ENCODE measurements around the gene IFT172.

IFT172 gene

DNA sequence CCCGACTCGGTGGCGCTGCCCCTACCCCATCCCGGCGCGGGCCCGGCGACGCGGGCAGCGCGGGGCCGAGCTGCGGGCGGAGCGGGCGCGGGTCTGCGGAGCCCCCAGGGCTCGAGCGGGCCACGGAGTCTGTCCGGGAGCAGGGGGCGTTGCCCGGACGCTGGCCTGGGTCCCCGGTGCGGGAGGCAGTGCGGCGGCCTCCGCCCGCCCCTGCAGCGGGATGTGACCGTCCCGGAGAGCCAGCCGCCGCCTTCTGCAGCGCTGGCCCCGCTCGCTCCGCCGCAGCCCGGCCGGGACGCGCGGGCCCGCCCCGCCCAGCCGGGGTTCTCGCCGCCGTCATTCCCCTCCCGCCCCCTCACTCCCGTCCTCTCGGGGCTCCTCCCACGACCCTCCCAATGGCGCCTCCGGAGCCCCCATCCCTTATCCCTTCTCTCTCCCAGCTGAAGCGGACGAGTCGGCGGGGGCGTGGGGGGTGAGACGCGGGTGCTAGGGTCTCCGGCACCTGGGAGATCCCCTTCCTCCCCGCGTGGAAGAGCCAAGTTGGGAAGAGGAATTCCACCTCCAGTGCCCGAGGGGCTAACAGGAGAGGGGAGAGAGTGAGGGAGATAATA is 5.5 kb upstream of the IFT172 start, which contains the start of gene FNDC4:
Gene FNDC4 (minus strand): TSS at position 257 of the 611 bp plus-strand sequence. CDS start 521 bp downstream, outside the sequence.
- no peak for DNase-seq (ENCODE audit: low read depth)

DNA sequence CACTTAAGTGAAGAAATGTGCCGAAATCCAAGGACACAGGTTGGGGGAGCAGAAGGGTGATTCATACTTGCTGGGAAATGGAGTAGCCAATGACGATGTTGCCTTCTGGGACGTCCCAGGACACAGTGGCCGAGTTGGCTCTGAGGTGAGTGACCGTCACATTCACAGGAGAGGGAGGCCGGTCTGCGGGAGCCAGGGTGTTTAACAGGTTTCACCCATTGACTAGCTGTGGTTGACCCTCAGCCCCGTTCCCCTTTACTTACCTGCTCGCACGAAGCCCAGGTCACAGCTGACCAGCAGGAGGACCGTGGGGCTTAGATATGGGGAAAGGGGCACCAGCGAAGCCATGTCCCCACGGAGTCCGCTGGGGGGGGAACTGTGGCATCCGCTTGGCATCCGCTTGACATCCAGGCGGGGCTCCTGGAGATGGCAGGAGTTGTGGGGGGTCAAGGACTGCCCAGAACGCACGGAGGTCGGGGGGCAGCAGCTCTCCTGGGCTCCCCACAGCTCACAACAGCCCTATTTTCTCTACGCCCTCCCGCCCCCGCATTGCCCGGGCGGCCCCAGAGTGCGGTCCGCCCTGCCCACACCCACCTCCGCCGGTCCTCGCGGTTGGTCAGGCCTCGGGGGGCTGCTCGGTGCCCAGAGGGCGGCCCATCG is 4.9 kb upstream of the IFT172 start:
- no peak for DNase-seq (ENCODE audit: low read depth)

DNA sequence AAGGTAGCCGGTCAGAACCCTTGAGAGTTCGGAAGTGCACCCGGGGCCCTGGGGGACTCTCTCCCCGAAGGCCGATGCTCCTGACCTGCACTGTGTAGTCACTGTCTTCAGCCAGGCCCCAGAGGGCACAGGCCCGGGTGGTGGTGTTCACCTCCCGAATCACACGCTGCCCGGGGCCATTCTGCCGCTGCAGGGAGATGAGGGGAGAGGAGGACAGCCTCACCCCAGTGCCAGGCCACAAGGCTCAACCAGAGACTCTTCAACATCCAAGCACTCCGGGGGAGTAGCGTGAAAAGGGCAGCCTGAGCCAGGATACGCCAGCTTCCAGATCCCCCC is 4.4 kb upstream of the IFT172 start:
- DNase-seq (ENCODE audit: low read depth) = no peak

DNA sequence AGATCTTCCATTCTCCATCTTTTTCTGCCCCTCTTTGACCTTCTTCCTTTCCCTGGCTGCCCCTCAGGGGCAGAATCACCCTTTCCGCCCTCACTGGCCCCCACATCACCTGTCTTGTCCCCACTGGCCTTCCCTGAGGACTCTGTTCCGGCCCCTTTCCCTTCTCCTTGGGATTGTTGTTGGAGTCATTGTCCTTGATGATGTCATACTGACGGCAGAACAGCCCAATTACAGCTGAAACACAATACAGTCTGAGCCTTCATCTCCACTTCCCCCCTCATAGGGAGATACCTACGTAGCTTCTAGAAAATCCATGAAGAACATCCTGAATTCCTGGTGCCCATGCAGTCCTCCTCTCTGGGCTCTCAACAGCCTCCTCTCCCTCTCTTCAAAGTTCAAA is 3.0 kb upstream of the IFT172 start:
- no peak for DNase-seq (ENCODE audit: low read depth)

DNA sequence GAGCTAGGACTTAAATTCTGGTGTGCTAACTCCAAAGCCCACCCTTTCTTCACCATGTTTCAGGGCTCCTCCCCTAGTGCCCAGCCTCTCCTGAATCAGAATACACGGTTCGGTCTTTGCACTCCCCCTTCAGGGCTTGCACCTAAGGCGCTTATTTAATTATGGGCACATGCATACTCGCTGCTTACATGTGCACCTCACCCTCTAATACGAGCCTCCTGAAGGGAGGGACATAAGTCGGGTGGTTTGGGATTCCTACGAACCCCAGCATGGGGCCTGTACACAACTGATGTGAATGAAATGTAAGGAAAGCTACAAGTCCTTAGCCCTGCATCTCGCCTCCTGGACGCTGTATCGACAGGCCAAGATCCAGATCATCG is 435 bp downstream of the IFT172 start:
- DNase-seq (ENCODE audit: low read depth) = no peak

DNA sequence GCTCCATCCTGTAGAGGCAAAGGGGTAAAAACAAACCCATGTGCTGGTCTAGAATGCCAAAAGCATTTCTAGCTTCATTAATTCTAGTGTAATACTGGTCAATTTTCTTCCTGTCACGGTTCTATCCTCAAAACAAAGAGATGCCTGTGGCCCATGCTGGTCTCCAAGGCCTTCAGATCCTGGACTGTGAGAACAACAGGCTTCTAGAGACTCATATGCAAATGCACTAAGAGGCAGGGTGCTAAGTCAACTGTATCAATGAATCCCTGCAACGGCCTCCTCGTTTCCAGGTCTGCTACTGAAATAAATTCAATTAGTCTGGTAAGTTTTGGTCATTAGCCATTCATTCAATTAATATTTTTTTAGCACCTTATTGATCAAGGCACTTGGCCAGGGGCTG is 4.0 kb downstream of the IFT172 start:
- DNase-seq (ENCODE audit: low read depth) = no peak

DNA sequence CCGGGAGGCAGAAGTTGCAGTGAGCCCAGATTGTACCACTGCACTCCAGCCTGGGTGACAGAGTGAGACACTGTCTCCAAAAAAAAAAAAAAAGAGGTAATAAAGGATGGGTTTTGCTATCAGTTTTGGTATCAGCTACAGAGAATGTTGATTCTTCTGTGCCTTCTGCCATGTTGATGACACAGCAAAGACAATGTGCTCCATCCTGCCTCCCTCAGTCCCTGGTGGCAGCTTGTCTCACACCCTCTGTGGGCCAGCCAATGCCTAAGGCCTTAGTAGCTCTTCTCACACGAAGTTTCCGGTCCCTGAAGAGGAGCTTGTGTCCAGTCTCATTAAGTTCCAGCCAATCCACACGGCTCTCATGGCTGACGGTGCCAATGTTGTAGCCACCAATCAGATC is 17.6 kb downstream of the IFT172 start:
- no peak for DNase-seq (ENCODE audit: low read depth)

DNA sequence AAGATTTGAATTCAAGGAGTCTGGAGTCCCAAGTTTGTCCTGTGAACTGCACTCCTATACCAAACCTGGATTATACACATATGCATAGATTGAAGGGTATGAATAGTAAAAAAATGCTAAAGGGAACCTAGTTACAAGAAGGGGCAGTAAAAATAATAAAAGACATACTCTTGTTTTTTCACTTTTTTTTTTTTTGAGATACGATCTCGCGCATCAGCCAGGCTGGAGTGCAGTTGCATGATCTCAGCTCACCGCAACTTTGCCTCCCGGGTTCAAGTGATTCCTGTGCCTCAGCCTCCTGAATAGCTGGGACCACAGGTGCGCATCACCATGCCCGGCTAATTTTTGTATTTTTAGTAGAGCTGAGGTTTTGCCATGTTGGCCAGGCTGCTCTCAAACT is 25.1 kb downstream of the IFT172 start:
- DNase-seq (ENCODE audit: low read depth) = no peak

DNA sequence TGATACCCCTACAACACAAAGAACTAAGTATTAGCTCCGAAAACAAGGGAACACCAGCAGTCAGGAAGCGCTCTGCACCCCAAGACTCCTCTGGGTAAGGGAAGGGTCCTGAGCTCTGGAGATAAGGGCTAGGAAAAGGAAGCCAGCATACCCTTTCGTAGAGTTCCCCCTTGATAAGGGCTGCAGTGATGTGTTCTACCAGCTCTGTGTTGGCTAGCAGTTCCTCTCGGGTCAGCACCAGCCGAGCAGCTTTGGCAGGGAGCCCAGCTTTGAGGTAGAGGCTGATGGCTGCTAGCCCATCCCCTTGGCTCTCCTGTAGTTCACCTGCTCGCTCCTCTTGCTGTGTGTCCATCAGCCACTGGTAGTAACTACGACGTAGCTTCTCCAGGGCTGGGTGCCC is 28.4 kb downstream of the IFT172 start:
- no peak for DNase-seq (ENCODE audit: low read depth)

DNA sequence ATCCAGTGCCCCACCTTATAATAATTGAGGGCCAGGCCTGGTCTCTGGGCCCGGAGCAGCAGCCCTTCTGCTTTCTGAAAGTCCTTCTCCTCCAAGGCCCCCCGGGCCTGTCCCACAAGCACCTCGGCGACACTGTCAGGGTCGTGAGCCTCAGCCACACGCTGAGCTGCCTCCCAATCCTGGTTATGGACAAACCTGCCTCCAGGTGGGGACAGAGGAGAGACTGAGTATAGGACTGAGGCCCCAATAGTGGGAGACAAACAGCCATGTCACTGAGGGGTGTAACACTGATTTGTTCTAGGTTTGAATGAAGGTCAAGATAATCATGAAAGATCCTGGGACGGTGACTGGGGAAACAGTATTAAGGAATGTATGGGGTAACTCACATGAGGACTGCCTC is 35.6 kb downstream of the IFT172 start:
- no peak for DNase-seq (ENCODE audit: low read depth)

DNA sequence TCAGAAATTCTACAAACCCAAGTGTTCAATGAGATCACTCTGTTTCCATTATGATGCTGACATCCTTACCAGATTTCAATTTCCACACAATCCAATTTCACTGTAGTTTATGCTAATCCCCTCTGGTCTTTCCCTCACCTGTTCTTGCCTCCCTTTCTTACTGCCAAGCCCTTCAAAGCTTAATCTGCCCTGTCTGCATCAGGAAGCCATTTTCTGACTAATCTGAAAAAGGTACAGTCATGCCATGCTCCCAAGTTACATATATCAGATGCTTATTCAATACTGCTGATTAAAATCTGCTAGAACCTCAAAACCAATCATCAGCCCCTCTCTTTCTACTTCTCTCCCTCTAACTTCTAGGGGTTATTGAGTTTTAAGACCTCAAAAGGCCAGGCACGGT is 38.4 kb downstream of the IFT172 start:
- DNase-seq (ENCODE audit: low read depth) = no peak

DNA sequence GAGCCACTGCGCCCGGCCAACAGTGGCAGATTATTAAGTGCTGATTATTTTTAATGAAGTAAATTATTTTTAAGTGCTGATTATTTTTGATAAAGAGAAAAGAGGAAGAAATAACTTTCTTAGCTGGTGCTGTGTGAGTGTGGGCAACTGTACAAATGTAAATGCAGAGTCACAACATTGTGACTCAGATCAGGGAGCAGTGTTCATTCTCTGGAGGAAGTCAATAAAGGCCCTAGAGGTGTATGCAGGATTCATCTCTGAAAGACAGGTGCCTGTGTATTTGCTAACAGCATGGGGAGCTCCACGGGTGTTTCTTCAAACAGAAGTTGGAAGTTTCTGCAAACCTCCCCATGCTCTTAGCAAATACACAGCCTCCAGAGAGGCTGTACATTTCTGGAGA is 41.2 kb downstream of the IFT172 start:
- no peak for DNase-seq (ENCODE audit: low read depth)

DNA sequence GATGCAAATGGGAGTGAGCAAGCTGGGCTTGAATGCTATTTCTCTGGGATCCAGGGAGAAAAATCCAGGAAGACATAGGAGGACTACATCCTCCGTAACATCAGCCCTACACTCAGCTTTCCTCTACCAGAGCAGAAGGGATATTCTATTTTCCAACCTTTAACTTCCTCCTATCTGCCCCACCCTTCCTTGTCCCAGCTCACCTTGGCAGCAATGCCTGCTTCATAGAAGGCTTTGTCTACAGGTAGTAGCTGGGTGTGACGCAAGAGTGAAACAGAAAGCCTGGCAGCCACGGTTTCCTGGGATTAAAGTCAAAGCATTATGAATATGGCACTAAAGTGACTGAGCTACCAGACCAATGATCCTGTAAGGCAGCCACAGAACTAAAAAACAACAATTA is 43.5 kb downstream of the IFT172 start:
- DNase-seq (ENCODE audit: low read depth) = no peak

DNA sequence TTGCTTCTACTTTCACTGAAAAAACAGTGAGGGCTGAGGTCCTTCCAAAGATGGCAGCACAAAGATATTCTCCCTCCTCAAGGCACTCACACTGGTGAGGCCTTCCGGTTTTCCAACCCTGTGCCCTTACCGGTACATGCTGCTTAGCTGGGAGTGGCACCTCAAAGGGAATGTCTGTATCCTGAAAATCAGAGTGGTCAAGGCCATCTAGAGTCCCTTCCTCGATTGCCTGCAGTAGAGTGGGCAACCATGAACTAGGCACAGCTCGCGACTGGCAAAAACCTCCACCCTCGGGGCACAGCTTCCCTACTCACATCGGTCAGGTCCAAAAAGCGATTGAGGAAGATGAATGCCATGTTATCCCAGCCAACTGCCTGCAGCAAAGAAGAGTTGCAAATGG is 43.9 kb downstream of the IFT172 start:
- DNase-seq (ENCODE audit: low read depth) = no peak

DNA sequence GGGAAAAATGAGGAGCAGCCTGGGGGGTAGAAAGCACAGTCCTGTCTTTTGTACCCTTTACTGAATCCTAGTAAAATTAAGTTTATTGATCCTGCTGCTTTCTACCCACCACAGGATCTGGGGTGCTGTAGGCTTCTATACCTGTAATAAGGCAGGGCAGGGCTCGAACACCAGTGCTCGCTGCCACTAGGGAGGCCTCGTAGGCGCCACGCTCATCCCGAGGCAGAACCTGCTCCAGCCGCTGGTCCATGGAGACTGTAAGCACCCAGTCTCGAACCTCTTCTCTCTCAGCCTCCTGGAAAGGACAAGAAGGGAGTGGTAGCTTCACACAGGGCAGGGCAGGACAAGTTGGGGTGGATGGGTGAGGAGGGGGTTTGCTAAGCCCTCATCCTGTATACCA is 44.4 kb downstream of the IFT172 start:
- DNase-seq (ENCODE audit: low read depth) = no peak

DNA sequence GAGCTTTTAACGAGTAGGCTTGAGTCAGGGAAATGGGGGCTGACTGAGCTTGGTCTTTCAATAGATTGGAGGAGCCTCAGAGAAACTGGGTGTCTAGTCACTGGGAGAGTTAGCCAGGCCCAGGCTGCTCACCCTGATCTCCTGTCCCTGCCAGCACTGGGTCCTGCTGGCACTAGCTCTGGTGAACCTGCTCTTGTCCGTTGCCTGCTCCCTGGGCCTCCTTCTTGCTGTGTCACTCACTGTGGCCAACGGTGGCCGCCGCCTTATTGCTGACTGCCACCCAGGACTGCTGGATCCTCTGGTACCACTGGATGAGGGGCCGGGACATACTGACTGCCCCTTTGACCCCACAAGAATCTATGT is 46.6 kb downstream of the IFT172 start:
- no peak for DNase-seq (ENCODE audit: low read depth)

DNA sequence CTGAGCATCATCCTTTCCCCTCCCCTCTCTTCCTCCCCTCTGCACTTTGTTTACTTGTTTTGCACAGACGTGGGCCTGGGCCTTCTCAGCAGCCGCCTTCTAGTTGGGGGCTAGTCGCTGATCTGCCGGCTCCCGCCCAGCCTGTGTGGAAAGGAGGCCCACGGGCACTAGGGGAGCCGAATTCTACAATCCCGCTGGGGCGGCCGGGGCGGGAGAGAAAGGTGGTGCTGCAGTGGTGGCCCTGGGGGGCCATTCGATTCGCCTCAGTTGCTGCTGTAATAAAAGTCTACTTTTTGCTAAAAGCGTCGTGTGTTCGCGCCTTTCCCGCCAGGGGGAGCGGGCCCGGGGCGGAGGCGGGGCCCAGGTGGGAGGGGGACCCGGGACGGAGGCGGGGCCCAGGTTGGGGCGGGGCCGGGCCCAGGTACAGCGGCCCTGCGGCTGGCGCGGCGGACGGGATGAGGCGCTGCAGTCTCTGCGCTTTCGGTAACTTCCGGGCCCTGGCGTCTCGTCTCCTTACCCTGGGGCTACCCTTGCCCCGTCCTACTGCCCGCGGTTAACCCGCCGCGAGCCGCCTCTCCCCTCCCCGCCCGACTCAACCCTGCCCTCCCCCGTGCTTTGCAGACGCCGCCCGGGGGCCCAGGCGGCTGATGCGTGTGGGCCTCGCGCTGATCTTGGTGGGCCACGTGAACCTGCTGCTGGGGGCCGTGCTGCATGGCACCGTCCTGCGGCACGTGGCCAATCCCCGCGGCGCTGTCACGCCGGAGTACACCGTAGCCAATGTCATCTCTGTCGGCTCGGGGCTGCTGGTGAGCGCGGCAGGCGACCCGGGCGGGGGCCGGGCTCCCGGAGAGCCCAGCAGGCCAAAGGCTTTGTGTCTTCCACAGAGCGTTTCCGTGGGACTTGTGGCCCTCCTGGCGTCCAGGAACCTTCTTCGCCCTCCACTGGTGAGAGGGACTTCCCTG is 47.3 kb downstream of the IFT172 start, which contains the start of gene KRTCAP3:
Gene KRTCAP3 (plus strand): TSS at position 424 of the 962 bp plus-strand sequence. CDS start 32 bp downstream, at position 456.
- DNase-seq (ENCODE audit: low read depth) = no peak

DNA sequence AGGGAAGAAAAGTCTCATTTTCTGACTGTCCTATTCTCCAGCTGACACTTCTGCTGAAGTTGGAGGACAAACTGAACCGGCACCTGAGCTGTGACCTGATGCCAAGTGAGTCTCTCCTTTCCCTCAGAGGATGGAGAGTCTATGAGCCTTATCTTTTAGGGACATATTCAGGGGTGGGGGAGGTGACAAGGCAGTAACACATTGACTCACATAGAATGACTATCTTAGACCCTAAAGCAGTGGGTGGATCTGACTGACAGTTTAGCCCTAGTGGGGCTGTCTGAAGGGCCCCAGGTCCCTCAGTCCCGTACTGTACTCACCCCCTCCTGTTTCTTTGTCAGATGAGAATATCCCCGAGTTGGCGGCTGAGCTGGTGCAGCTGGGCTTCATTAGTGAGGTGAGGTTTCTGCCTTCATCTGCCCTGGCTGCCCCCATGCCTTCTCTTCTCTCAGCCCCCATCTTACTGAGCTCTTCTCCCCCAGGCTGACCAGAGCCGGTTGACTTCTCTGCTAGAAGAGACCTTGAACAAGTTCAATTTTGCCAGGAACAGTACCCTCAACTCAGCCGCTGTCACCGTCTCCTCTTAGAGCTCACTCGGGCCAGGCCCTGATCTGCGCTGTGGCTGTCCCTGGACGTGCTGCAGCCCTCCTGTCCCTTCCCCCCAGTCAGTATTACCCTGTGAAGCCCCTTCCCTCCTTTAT is 48.2 kb downstream of the IFT172 start:
- DNase-seq (ENCODE audit: low read depth) = no peak

DNA sequence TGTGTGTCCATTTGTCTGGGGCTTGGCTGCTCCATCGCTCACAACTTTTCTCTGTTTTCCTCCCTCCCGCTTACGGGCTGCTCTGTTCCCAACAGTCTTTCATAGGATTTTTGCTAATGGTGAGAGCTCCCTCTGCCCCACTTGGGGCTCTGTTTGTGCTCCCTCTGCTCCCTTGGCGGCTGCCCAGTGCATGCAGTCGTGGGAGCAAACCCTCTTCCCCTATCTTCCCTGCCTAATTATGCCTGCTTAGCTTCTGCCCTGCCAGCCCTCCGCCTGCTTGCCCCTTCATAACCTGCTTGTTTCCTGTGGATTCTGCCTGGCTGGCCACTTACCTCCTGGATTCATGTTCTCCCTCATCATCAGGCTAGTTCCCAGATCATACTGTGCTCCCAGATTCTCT is 53.9 kb downstream of the IFT172 start:
- no peak for DNase-seq (ENCODE audit: low read depth)

DNA sequence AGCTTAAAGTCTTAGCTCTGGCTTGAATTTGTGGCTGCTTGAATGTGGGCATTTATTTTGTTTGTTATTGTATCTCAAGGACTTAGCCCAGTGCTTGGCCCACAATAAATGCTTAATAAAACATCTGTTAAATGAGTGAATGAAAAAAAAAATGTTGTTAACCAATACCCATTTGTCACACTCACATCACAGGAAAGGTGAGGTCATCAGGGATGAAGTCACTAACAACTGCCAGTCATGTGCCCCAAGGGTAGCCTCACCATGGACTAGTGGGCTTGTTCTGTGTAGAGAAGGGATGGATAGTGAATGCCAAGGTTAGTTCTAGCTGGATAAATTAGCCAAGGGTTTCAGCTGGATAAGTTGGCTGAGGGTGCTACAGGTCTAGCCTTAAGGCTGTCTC is 58.1 kb downstream of the IFT172 start:
- DNase-seq (ENCODE audit: low read depth) = peak; percentile 30

DNA sequence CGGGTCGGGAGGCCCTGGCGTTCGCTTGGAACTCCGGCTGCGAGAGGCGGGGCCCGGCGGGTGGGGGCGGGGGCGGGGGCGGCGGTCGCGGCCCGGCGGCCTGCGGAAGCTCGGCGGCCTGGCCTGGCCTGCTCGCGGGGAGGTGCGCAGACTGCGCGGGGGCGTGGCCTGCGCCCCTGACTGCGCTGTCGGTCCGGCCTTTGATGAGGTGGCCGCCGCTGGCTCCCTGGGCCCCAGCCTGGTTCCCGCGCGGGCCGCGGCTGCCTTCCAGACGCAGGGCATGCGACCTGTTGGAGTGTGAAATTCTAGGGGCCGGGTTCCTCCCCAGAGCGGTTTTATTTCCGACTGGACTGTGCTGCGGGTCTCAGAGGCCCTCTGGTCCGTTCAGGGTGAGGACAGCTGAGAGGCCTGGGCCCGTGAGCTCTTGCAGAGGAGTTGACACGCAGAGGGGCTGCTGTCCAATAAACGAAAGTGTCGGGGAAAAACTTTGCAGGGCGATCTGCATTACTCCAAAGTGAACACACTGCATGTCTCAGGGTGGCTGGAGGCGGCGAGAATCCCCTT is 60.5 kb downstream of the IFT172 start:
- DNase-seq (ENCODE audit: low read depth) = peak; percentile 48
